Measurements from ENCODE around the gene NOL8. TPM values are rescaled to one million over a fixed set of nuclear protein-coding genes. Genes with fewer than 3 reads are reported as not detected.

Gene NOL8
- total and polyA plus RNA-seq, 2 donors (not counting 1 experiment from before 2014, with no cell fraction given) = 19.9 to 91.0 TPM

DNA sequence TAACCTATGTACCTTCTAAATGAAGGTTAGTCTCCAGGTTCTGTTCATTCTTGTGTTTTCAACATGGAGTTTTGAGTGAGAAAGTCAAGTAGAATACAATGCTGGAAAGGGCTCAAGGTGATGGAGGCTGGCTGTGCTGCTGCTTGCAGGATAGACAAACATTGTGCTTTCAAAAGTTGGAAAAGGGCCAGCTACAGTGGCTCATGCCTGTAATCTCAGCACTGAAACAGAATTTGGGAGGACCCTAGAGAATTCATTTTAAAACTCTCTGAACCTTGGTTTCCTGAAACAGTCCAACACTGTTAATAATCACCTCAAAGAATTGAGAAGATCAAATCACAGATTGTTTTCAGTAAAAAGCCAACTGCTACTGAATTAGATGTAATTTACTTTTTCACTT, 16.3 kb downstream of the NOL8 start:
- H3K4me3 Mint-ChIP-seq = no peak overlapping the region
- peaks cover 19% of the 10 kb centered on the region for H3K4me1 Mint-ChIP-seq
- Histone ChIP-seq H3K9ac (ENCODE audit: low read length) (no peak overlapping the region), H3K4me3 (ENCODE audit: control extremely low read depth in 1 of 5, extremely low read depth in 1 of 5, insufficient read depth in 1 of 5, low read depth in 2 of 5, low read length in 4 of 5) (no peak overlapping the region), H3K27me3 (replicated peaks in 1 of 4; ENCODE audit: control extremely low read depth in 1 of 4, control insufficient read depth in 3 of 4, insufficient read depth in 4 of 4, low read length in 3 of 4) (no peaks in the 10 kb centered on the region), H3K4me1 (ENCODE audit: control insufficient read depth in 2 of 2, insufficient read depth in 2 of 2, low read length in 2 of 2) (no peaks in the 10 kb centered on the region), H3K4me2 (replicated peaks; ENCODE audit: low read depth, low read length, poor library complexity, severe bottlenecking) (no peak overlapping the region), H3K79me2 (ENCODE audit: control insufficient read depth, insufficient read depth, low read length) (peaks cover 24% of the 10 kb centered on the region), H3K9me3 (ENCODE audit: control extremely low read depth in 1 of 3, control insufficient read depth in 2 of 3, insufficient read depth in 1 of 3, low read length in 2 of 3) (no peaks in the 10 kb centered on the region), H2AFZ (ENCODE audit: insufficient read depth, low read depth, low read length, poor library complexity, severe bottlenecking) (no peak overlapping the region), H4K20me1 (ENCODE audit: control insufficient read depth, insufficient read depth, low read length, poor library complexity, severe bottlenecking) (no peaks in the 10 kb centered on the region), H3K36me3 (replicated peaks in 1 of 2; ENCODE audit: control extremely low read depth in 1 of 2, control insufficient read depth in 1 of 2, extremely low read depth in 1 of 2, insufficient read depth in 2 of 2, low read length in 1 of 2) (peaks cover 6 to 86% of the 10 kb centered on the region in 2 experiments), H3K27ac (ENCODE audit: low read length in 2 of 2) (no peak overlapping the region)
- ChIA-PET CTCF (no interaction called here), POLR2A (no interaction called here)
- intact Hi-C loops (cut with micrococcal nuclease) = no loop called here
- TF ChIP-seq EZH2 (IDR thresholded peaks at IDR 0.05; ENCODE audit: borderline replicate concordance, insufficient read depth, low read depth, low read length, poor library complexity, severe bottlenecking) = no peak
- TF ChIP-seq CTCF (IDR thresholded peaks at IDR 0.05) = no peak
- H3K27me3 Mint-ChIP-seq = no peaks in the 10 kb centered on the region
- no peak for ATAC-seq (ENCODE audit: low read depth)
- no peak for DNase-seq
- H3K9me3 Mint-ChIP-seq (ENCODE audit: insufficient read depth) = no peaks in the 10 kb centered on the region
- no peak overlapping the region for H3K27ac Mint-ChIP-seq

- H3K4me3 Mint-ChIP-seq = no peak overlapping the region
- no peaks in the 10 kb centered on the region for H3K27me3 Mint-ChIP-seq
- peak overlapping the region in 1 of 2 donors; percentile 37 for H3K27ac ChIP-seq (ENCODE audit: low read length in 2 of 2)
- WGBS (ENCODE audit: insufficient coverage) = no CpG with 5 or more reads among the region's 1 CpG
- no peaks in the 10 kb centered on the region for H4K20me1 ChIP-seq (ENCODE audit: control insufficient read depth, insufficient read depth, low read length, poor library complexity, severe bottlenecking)
- H3K79me2 ChIP-seq (ENCODE audit: control insufficient read depth, insufficient read depth, low read length) = no peaks in the 10 kb centered on the region
- peaks cover 19 to 22% of the 10 kb centered on the region in 2 donors for H3K4me1 ChIP-seq (ENCODE audit: control insufficient read depth in 2 of 2, insufficient read depth in 2 of 2, low read length in 2 of 2)
- ATAC-seq (ENCODE audit: low read depth) (no peak), DNase-seq (no peak)
- no peak overlapping the region for H3K4me2 ChIP-seq (replicated peaks; ENCODE audit: low read depth, low read length, poor library complexity, severe bottlenecking)
- no peak overlapping the region for H3K9ac ChIP-seq (ENCODE audit: low read length)
- H3K4me3 ChIP-seq (ENCODE audit: control extremely low read depth in 1 of 5, extremely low read depth in 1 of 5, insufficient read depth in 1 of 5, low read depth in 2 of 5, low read length in 4 of 5) = no peak overlapping the region
- no peaks in the 10 kb centered on the region for H3K9me3 ChIP-seq (ENCODE audit: control extremely low read depth in 1 of 3, control insufficient read depth in 2 of 3, insufficient read depth in 1 of 3, low read length in 2 of 3)
- H3K4me1 Mint-ChIP-seq = peaks cover 31% of the 10 kb centered on the region
- no peaks in the 10 kb centered on the region for H3K9me3 Mint-ChIP-seq (ENCODE audit: insufficient read depth)
- TF ChIP-seq EZH2 (IDR thresholded peaks at IDR 0.05; ENCODE audit: borderline replicate concordance, insufficient read depth, low read depth, low read length, poor library complexity, severe bottlenecking) = no peak
- no peak for TF ChIP-seq CTCF (IDR thresholded peaks at IDR 0.05)
- POLR2A ChIA-PET = no interaction called here
- peaks cover 9 to 75% of the 10 kb centered on the region in 2 experiments for H3K36me3 ChIP-seq (replicated peaks in 1 of 2; ENCODE audit: control extremely low read depth in 1 of 2, control insufficient read depth in 1 of 2, extremely low read depth in 1 of 2, insufficient read depth in 2 of 2, low read length in 1 of 2)
- no peak overlapping the region for H2AFZ ChIP-seq (ENCODE audit: insufficient read depth, low read depth, low read length, poor library complexity, severe bottlenecking)
- CTCF ChIA-PET = no interaction called here
- intact Hi-C loops (cut with micrococcal nuclease) = no loop called here
- no peaks in the 10 kb centered on the region for H3K27me3 ChIP-seq (replicated peaks in 1 of 4; ENCODE audit: control extremely low read depth in 1 of 4, control insufficient read depth in 3 of 4, insufficient read depth in 4 of 4, low read length in 3 of 4)
- peak overlapping the region; percentile 44 for H3K27ac Mint-ChIP-seq
These were observed 24.2 kb downstream of the NOL8 start for GRCh38 chr9:92300936-92301335.
